Measurements from ENCODE around the gene SLC35F3. TPM values are rescaled to one million over a fixed set of nuclear protein-coding genes. Genes with fewer than 3 reads are reported as not detected.

Gene SLC35F3
- total and polyA plus RNA-seq, 2 experiments from 2014 or later, result 1.0 to 3.2 TPM

GRCh38 chr1:234141006-234141405, 236.5 kb downstream of the SLC35F3 start (continued):
- TF ChIP-seq, protein P1, sequence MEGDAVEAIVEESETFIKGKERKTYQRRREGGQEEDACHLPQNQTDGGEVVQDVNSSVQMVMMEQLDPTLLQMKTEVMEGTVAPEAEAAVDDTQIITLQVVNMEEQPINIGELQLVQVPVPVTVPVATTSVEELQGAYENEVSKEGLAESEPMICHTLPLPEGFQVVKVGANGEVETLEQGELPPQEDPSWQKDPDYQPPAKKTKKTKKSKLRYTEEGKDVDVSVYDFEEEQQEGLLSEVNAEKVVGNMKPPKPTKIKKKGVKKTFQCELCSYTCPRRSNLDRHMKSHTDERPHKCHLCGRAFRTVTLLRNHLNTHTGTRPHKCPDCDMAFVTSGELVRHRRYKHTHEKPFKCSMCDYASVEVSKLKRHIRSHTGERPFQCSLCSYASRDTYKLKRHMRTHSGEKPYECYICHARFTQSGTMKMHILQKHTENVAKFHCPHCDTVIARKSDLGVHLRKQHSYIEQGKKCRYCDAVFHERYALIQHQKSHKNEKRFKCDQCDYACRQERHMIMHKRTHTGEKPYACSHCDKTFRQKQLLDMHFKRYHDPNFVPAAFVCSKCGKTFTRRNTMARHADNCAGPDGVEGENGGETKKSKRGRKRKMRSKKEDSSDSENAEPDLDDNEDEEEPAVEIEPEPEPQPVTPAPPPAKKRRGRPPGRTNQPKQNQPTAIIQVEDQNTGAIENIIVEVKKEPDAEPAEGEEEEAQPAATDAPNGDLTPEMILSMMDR (conservative IDR thresholded peaks at IDR 0.05; ENCODE audit: low read depth in 2 of 2), result no peak

GRCh38 chr1:234143681-234144080, 239.2 kb downstream of the SLC35F3 start:
- Mint-ChIP-seq H3K27ac (no peak overlapping the region), H3K4me3 (no peak overlapping the region), H3K36me3 (ENCODE audit: low read depth) (no peaks in the 10 kb centered on the region), H3K27me3 (ENCODE audit: insufficient read depth, low read depth, poor library complexity) (peaks cover 2% of the 10 kb centered on the region), H3K9me3 (peaks cover 8% of the 10 kb centered on the region; the same call in 2 of the 3 replicates), H3K4me1 (no peaks in the 10 kb centered on the region)
- H3K27me3 ChIP-seq (ENCODE audit: insufficient read depth), result no peaks in the 10 kb centered on the region
- no peaks in the 10 kb centered on the region for H3K36me3 ChIP-seq (ENCODE audit: insufficient read depth)
- no peak for DNase-seq (ENCODE audit: low spot score)
- H3K4me2 ChIP-seq, result no peak overlapping the region
- no peak overlapping the region for H2AFZ ChIP-seq
- no peak overlapping the region for H3K27ac ChIP-seq (ENCODE audit: low read depth)
- no peak overlapping the region for H3K4me3 ChIP-seq
- ATAC-seq, result no peak
- no peaks in the 10 kb centered on the region for H3K9me2 ChIP-seq (ENCODE audit: insufficient read depth)
- H3K79me2 ChIP-seq (replicated peaks; ENCODE audit: insufficient read depth), result no peaks in the 10 kb centered on the region
- no peaks in the 10 kb centered on the region; the same call in 1 of the 2 replicates for H4K20me1 ChIP-seq (replicated peaks; ENCODE audit: insufficient read depth)
- no peaks in the 10 kb centered on the region for H3F3A ChIP-seq (replicated peaks; ENCODE audit: low read depth)
- no peaks in the 10 kb centered on the region for H3K4me1 ChIP-seq (ENCODE audit: insufficient read depth)
- TF ChIP-seq CREB1 (CRISPR knock-in tag; IDR thresholded peaks at IDR 0.05; ENCODE audit: low read depth) (no peak), NANOG (IDR thresholded peaks at IDR 0.05; ENCODE audit: borderline replicate concordance) (no peak), REST (IDR thresholded peaks at IDR 0.05; ENCODE audit: unreplicated experiment) (no peak), JUNB (IDR thresholded peaks at IDR 0.05; ENCODE audit: unreplicated experiment) (no peak), EZH2phosphoT487 (IDR thresholded peaks at IDR 0.05; ENCODE audit: unreplicated experiment) (no peak), EZH2 (IDR thresholded peaks at IDR 0.05; ENCODE audit: low read depth, unreplicated experiment) (no peak), ZNF331 (CRISPR knock-in tag; IDR thresholded peaks at IDR 0.05; ENCODE audit: low read depth) (no peak), ZNF114 (CRISPR knock-in tag; IDR thresholded peaks at IDR 0.05) (no peak), STAT1 (IDR thresholded peaks at IDR 0.05; ENCODE audit: unreplicated experiment) (no peak)
- TF ChIP-seq, protein P2, sequence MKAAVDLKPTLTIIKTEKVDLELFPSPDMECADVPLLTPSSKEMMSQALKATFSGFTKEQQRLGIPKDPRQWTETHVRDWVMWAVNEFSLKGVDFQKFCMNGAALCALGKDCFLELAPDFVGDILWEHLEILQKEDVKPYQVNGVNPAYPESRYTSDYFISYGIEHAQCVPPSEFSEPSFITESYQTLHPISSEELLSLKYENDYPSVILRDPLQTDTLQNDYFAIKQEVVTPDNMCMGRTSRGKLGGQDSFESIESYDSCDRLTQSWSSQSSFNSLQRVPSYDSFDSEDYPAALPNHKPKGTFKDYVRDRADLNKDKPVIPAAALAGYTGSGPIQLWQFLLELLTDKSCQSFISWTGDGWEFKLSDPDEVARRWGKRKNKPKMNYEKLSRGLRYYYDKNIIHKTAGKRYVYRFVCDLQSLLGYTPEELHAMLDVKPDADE (IDR thresholded peaks at IDR 0.05), result no peak
- TF ChIP-seq, protein P1 (conservative IDR thresholded peaks at IDR 0.05; ENCODE audit: low read depth in 2 of 2), result no peak
